GM18907 (cell line): ENCODE measurements around the gene HDGFL1.

ENCODE experiments used
- ATAC-seq: cut with Tn5 transposase; IDR thresholded peaks from one replicate; pipeline ENCODE4 v1.9.1; 2021; ENCODE audit warnings: mild to moderate bottlenecking, moderate library complexity; ENCODE audit not compliant: unreplicated experiment

The HDGFL1 gene

DNA sequence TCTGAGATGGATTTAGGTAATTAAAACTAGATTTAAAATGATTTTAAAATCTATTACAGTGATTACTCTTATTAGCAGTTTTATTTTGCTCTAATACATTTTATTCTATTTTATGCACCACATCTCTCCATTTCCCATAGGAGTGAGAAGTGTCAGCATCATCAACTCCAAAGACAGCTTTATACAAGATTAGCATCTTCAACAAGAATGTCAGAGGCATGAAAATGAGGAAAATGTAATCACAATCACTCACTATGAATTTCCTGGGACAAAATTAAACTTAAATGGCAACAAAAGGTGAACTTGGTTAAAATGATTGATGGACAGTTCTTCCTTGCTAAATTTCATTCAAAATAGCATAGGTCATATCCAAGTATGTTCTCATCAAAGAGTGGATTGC, 19.8 kb downstream of the HDGFL1 start:
- no peak for ATAC-seq

DNA sequence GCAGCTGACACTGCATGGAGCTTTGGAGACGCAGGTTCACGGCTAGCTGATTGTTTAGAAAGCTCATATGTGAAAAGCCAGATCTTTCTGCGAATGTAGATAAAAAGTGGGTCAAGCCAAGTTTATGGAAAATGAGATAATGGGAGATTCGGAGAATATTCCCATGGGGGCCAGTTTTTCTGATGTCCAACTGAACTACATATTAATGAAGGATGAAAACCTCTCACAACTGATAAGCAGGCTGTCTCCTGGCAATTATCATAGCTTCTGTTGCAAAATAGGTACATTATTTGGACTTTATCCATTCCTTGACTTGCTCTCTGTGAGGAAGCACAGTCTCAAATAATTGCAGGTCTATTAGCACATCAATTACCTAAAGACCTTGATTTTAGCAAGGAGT, 21.1 kb downstream of the HDGFL1 start:
- ATAC-seq = no peak

DNA sequence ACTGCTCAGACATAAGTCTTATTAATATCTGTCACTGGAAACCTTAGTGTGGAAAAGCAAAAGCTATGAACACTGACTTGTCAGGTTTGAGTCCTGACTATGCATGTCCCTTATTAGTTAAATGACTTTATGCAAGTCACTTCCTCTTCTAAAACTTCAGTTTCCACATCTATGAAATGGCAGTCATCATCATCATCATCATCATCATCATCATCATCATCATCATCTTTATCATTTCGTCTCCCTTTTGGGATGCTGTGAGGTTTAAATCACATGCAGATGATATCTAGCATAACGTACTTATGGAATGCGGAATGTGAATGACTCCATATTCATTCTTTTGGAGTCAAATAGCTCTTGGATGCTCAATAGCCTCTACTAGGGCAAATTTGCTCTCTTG, 24.5 kb downstream of the HDGFL1 start:
- ATAC-seq = no peak

DNA sequence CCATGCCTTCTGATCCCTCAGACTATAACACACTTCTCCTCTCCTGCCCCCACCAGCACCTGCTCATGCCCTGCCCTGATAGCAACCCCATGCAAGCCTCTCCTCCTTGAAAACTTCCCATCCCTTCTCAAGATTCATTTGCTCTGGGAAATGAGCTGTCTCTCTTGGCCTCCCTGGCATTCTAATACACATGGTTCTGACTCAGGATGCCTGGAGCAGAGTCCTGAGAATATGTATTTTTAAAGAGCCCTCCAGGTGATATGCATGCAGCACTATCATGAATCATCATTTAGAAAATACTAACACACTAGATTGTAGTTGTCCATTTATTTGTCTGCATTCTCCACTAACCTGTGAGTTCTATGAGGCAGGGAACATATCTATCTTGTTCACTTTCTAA, 26.6 kb downstream of the HDGFL1 start:
- no peak for ATAC-seq

DNA sequence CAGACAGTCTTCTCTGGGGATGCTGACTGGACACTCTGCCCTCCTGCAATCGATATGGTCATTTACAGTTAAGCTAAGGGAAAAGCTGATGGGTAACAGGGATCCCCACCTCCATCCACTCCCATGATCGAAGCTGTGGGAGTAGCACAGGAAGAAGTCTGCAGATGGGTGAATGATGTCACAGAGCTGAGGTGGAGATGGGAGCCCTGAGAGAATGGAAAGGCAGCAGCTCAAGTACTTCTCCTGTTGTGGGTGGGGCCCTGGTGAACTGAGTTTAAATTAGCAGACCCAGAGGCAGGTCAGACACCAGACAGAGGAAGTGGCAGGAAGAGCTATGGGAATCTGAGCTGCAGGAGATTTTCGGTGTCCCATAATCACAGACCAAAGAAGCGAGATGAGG, 29.0 kb downstream of the HDGFL1 start:
- ATAC-seq = no peak

DNA sequence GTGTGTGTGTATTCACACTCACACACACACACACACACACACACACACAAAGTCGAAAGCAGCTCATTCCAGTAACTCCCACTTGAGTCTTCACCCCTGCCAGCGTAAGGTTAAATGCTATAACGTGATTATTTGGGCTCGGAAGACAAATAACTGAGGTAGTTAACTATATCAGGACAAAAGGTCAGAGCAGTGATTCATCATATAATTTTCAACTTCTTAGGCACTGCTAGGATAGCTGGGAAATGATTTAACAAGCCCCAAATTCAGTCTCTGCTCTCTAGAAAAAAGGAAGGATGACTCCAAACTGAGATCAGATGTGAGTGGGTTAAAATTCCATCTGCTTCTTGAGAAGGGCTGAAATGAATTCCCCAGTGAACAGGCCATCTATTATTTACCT, 30.7 kb downstream of the HDGFL1 start:
- no peak for ATAC-seq

DNA sequence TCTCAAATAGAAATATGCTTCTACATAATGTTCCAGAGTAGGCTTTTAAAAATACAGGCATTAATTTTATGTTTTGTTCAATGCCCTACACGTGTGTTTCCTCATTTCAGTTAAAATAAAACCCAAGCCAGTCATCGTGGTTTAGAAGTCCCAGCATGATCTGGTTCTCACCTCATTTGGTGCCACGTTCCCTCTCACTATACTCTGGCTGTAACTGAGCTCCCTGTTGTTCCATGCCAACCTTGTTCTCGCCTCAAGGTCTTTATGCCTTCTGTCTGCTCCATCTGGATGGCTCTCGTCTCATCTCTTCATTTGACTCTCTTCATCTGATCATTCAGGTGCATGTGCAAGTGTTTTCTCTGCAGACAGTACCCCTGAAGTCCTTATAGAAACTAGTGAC, 32.6 kb downstream of the HDGFL1 start:
- no peak for ATAC-seq

DNA sequence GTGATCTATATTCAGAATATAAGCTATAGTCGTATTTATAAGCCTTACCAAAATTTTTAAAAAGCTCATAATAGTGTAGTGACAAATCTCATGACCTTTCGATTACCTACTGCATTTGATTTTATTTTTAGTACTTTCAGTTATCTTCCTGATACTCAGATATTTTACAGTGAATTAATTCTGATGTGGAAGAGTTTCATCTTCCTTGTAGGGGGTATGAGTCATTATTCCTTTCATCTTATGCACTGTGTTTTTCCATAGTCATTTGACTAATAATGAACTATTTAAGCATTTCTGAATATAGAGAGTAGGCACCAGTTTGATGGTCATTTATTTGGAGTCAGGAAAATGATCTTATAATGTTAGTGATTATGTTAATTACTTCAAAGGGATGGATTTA, 36.4 kb downstream of the HDGFL1 start:
- no peak for ATAC-seq

DNA sequence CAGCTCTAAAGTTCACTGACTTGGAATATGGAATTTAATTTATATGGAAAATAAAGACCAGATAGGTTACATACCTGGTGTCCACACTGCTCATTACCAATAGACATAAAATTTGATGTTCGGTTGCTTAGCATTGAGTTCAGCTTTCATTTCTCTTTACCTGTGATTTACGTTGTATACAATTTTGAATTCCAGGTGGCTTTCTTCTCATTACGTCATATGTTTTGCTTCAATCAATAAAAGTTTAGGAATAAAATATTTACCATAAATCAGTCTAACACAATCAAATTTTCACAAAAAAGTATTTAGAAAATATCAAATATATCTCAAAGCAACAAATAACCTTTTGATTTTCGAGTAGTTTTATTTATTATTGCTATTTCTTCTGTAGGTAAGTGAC, 40.8 kb downstream of the HDGFL1 start:
- no peak for ATAC-seq

DNA sequence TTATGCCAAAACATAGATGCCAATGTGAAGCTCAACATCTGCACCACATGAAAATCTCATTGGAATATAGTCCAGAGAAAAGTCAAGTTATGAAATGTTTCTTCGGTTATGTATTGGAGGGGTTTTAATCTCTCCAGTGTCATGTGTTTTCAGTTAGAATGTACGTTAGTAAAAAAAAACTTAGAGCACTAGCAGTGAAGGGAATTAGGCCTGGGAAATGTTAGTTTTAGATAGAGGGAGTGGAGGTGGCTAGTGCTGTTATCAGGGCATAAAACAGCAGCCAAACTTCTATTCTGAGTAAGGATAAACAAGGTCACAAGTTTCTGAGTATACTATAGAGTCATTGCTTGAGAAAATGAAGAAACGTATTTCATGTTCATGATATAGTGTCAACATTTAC, 42.9 kb downstream of the HDGFL1 start:
- no peak for ATAC-seq

DNA sequence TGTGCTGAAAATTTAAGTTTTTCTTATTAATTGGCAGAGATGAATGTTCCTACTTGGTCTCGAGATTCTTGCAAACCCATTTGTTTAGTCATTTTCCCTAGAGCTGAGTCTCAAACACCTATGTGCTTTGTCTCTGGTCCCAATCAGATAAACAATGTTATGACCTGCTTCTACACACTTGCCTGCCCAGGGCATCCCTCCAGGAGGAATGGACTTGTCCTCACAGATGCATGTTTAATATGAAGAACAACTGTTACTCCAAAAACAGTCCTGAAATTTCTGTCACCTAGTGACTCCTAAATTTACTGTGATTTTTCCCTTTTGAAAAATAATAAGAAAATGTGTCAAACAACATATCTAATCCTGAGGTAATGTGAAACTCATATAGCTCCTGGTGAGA, 43.7 kb downstream of the HDGFL1 start:
- ATAC-seq = no peak

DNA sequence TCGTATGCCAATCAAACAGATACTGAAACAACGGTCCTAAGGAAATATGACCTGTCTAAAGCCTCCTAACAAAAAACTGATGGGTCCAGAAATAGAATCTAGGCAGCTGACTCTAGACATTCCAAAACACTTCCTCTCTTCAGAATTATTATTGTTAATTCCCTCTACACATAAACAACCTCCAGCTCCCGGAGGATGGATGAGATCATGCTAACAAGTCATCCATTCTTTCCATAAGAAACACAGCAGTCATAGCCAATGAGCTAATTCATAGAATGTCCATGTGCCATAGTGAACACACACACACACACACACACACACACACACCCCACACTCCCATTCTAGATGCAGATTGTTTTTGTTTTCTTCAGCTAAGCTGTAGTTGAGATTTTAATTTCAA, 44.3 kb downstream of the HDGFL1 start:
- ATAC-seq = no peak

DNA sequence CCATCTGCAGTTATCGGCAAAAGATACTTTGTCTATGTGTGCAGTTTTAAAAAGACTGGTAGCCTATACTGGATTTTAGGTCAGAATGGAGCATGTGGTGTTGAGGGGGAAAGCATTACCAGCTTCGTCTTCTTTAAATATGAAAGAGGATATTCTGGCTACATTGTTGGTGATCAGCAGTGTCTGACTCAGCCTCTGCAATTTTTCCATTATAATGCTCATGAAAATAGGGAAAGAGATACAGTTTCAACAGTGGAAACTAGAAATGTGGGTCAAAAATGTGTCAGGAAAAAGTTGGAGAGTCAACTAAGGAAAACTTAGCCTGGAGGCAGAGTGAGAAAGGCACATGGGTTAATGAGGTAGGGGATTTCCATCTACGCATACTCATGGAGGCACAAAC, 45.2 kb downstream of the HDGFL1 start:
- no peak for ATAC-seq

DNA sequence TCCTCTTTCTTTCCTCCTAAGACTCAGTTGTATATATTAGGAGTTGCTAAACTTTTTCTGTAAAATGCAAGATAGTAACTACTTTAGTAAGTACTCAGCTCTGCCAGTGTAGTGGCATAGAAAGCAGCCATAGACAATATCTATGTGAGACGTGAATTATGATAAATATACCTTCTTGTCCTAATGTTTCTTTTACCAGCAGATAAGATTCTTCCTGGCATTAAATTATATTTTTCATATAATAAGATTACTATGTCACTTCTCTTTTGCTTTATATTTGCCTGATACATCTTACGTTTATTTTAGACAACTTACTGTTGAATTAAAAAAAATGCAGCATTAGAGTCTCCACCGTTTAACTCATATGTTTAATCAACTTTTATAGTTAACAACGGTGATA, 51.7 kb downstream of the HDGFL1 start:
- ATAC-seq = no peak
